HCT116 (cell line): ENCODE results near the gene TTLL11. TPM values are rescaled to one million over a fixed set of nuclear protein-coding genes. Genes with fewer than 3 reads are reported as not detected.

ENCODE experiments used
- ATAC-seq: fragments of 200-7000 bp; cut with Tn5 transposase; 2 replicates; pipeline ENCODE4 v1.9.1; 2020; ENCODE audit warnings: mild to moderate bottlenecking, moderate library complexity
- BruUV-seq: library from RNA; stranded (reverse); fragments of 400-500 nt; replicated peaks from 2 replicates; lab custom pipeline; 2021; lab: Mats Ljungman, UMichigan
- CTCF ChIA-PET: fragments of 300-600 bp; sonication (Branson Sonifier 250); formaldehyde crosslinking; loops from one replicate; lab custom pipeline; 2021; ENCODE audit warnings: antibody characterized with exemption; lab: Charles Lee
- POLR2A ChIA-PET: fragments of 300-600, 350-600 bp; sonication (Branson Sonifier 250); formaldehyde crosslinking; loops from one replicate; lab custom pipeline; 2021; ENCODE audit warnings: antibody characterized with exemption; lab: Charles Lee
- RAD21 ChIA-PET, 2 experiments: fragments of 300-600 bp; sonication (Branson Sonifier 250); formaldehyde crosslinking; loops; one replicate each; lab custom pipeline; 2023; ENCODE audit warnings: low total read pairs in 2 of 2; ENCODE audit not compliant: uncharacterized antibody in 2 of 2, unreplicated experiment in 2 of 2, low non-redundant PET in 1 of 2; lab: Charles Lee
- DNase-seq: peaks from one replicate; pipeline ENCODE4 v3.0.0-alpha.2; 2010; ENCODE audit warnings: low read depth, low spot score
- H2AFZ ChIP-seq: fragments of 200-600 bp; shearing (Covaris generic), sonication (generic); 2 replicates; pipeline ENCODE4 v1.6.1; 2017; ENCODE audit warnings: low read depth, mixed run types, mixed read lengths, antibody characterized with exemption, low read length; ENCODE audit not compliant: poor library complexity, severe bottlenecking
- H3K27ac ChIP-seq: 2 replicates; pipeline ENCODE4 v1.5.1; 2012; ENCODE audit warnings: low read depth, low read length
- H3K27me3 ChIP-seq: fragments of 200-600 bp; sonication (generic); 2 replicates; pipeline ENCODE4 v1.6.1; 2016; ENCODE audit warnings: mixed run types, low read length, mixed read lengths; ENCODE audit not compliant: insufficient read depth
- H3K36me3 ChIP-seq, 2 experiments: fragments of 200-500 bp in 1 of 2; fragments of 200-600 bp in 1 of 2; sonication (Bioruptor generic) in 1 of 2; sonication (generic) in 1 of 2; 2 replicates each; pipeline versions ENCODE4 v1.5.1 to v1.6.1; 2014 to 2016; ENCODE audit warnings: low read length in 2 of 2, inconsistent platforms in 1 of 2, mixed read lengths in 1 of 2, mixed run types in 1 of 2; ENCODE audit not compliant: insufficient read depth in 2 of 2, control insufficient read depth in 1 of 2
- H3K4me1 ChIP-seq, 2 experiments: fragments of 200-600 bp in 1 of 2; sonication (generic) in 1 of 2; 2 replicates each; pipeline versions ENCODE4 v1.5.1 to v1.6.1; 2012 to 2017; ENCODE audit warnings: low read length in 2 of 2, inconsistent platforms in 1 of 2, mild to moderate bottlenecking in 1 of 2, mixed read lengths in 1 of 2, mixed run types in 1 of 2, moderate library complexity in 1 of 2; ENCODE audit not compliant: insufficient read depth in 2 of 2, control insufficient read depth in 1 of 2
- H3K4me2 ChIP-seq: fragments of 200-600 bp; sonication (generic); 2 replicates; pipeline ENCODE4 v1.6.1; 2017; ENCODE audit warnings: mixed run types, low read length, mixed read lengths
- H3K4me3 ChIP-seq, 2 experiments: fragments of 200-600 bp in 1 of 2; sonication (generic) in 1 of 2; replicated peaks in 1 of 2; 2 replicates each; pipeline ENCODE4 v1.5.1; 2011 to 2016; ENCODE audit warnings: low read length in 2 of 2, control low read depth in 1 of 2, low read depth in 1 of 2, mild to moderate bottlenecking in 1 of 2, mixed read lengths in 1 of 2, mixed run types in 1 of 2
- H3K79me2 ChIP-seq: fragments of 200-600 bp; sonication (generic); 2 replicates; pipeline ENCODE4 v1.6.1; 2017; ENCODE audit warnings: mild to moderate bottlenecking, mixed run types, low read length, moderate library complexity, mixed read lengths; ENCODE audit not compliant: insufficient read depth
- H3K9ac ChIP-seq: fragments of 200-600 bp; sonication (generic); 2 replicates; pipeline ENCODE4 v1.6.1; 2016; ENCODE audit warnings: low read length, mixed read lengths
- H3K9me2 ChIP-seq: fragments of 200-600 bp; sonication (generic), shearing (Covaris generic); 2 replicates; pipeline ENCODE4 v1.6.1; 2017; ENCODE audit warnings: mixed run types, mild to moderate bottlenecking, moderate library complexity; ENCODE audit not compliant: insufficient read depth
- H3K9me3 ChIP-seq, 2 experiments: fragments of 200-500 bp in 1 of 2; fragments of 200-600 bp in 1 of 2; sonication (Bioruptor generic) in 1 of 2; sonication (generic) in 1 of 2; 2 replicates each; pipeline ENCODE4 v1.6.1; 2014 to 2017; ENCODE audit warnings: low read length in 2 of 2, mixed read lengths in 2 of 2, inconsistent platforms in 1 of 2, low read depth in 1 of 2, mild to moderate bottlenecking in 1 of 2, mixed run types in 1 of 2, moderate library complexity in 1 of 2; ENCODE audit not compliant: control insufficient read depth in 1 of 2, insufficient read depth in 1 of 2
- H4K20me1 ChIP-seq: fragments of 200-600 bp; sonication (generic), shearing (Covaris generic); 2 replicates; pipeline ENCODE4 v1.6.1; 2017; ENCODE audit warnings: mixed run types, mild to moderate bottlenecking, moderate library complexity; ENCODE audit not compliant: insufficient read depth
- EZH2phosphoT487 ChIP-seq: fragments of 200-600 bp; IDR thresholded peaks from 2 replicates; pipeline ENCODE4 v1.6.1; 2018; ENCODE audit warnings: antibody characterized with exemption, borderline replicate concordance
- POLR2AphosphoS5 ChIP-seq: IDR thresholded peaks from 2 replicates; pipeline ENCODE4 v1.6.1; 2011; ENCODE audit warnings: mild to moderate bottlenecking, low read depth, low read length, moderate library complexity
- intact Hi-C: fragments of 100-400 bp; cut with micrococcal nuclease; formaldehyde crosslinking; loops from 2 replicates; pipeline ENCODE4 v1.10.0; 2022
- total RNA-seq: library from RNA; stranded (reverse); gene quantifications from one replicate; pipeline ENCODE4 v1.2.1, GENCODE V29; 2021; ENCODE audit not compliant: unreplicated experiment
- TF ChIP-seq, protein P1 (sequence below): IDR thresholded peaks from 2 replicates; pipeline ENCODE4 v1.6.1; 2012; ENCODE audit warnings: low read depth
- TF ChIP-seq, protein P2 (sequence below), 3 experiments: fragments of 200-600 bp in 1 of 3; sonication (generic) in 1 of 3; IDR thresholded peaks in 2 of 3; conservative IDR thresholded peaks in 1 of 3; 2 replicates each; pipeline ENCODE4 v1.5.1; 2012 to 2017; ENCODE audit warnings: low read depth in 2 of 3, low read length in 2 of 3, antibody characterized with exemption in 1 of 3, borderline replicate concordance in 1 of 3, control low read depth in 1 of 3, mild to moderate bottlenecking in 1 of 3, mixed read lengths in 1 of 3, mixed run types in 1 of 3, moderate library complexity in 1 of 3; ENCODE audit not compliant: insufficient read depth in 1 of 3

Gene TTLL11
- total RNA-seq, 1 experiment from 2014 or later: 2.2 TPM

- Histone ChIP-seq H3K4me3 (no peak overlapping the region), H3K36me3 (no peaks in the 10 kb centered on the region), H3K9me3 (no peaks in the 10 kb centered on the region), H2AFZ (no peak overlapping the region), H3K9ac (no peak overlapping the region), H3K9me2 (no peaks in the 10 kb centered on the region), H4K20me1 (no peaks in the 10 kb centered on the region), H3K4me2 (no peak overlapping the region), H3K27me3 (no peaks in the 10 kb centered on the region), H3K4me1 (peaks cover 0 to 12% of the 10 kb centered on the region in 2 experiments; a peak in 1 of 4 replicates), H3K27ac (no peak overlapping the region), H3K79me2 (no peaks in the 10 kb centered on the region)
- no TSS peak for BruUV-seq
- DNase-seq (no peak), ATAC-seq (no peak)
- ChIA-PET POLR2A (no interaction called here), RAD21 (interaction anchor here (1.0 to 3.3 kb wide), 4 partner anchors 18 to 23 kb away, joined by 3 to 19 read pairs (median 6); no protein-coding TSS in a partner anchor), CTCF (interaction anchor here (0.9 to 9.5 kb wide), 6 partner anchors 14 to 332 kb away, joined by 3 to 229 read pairs (median 4); no protein-coding TSS in a partner anchor)
- intact Hi-C loops: loop anchor here (10.0 kb wide), 1 partner anchor 1233 kb away; the partner anchor contains the start of gene CRB2
- TF ChIP-seq EZH2phosphoT487: no peak
- TF ChIP-seq, protein P1, sequence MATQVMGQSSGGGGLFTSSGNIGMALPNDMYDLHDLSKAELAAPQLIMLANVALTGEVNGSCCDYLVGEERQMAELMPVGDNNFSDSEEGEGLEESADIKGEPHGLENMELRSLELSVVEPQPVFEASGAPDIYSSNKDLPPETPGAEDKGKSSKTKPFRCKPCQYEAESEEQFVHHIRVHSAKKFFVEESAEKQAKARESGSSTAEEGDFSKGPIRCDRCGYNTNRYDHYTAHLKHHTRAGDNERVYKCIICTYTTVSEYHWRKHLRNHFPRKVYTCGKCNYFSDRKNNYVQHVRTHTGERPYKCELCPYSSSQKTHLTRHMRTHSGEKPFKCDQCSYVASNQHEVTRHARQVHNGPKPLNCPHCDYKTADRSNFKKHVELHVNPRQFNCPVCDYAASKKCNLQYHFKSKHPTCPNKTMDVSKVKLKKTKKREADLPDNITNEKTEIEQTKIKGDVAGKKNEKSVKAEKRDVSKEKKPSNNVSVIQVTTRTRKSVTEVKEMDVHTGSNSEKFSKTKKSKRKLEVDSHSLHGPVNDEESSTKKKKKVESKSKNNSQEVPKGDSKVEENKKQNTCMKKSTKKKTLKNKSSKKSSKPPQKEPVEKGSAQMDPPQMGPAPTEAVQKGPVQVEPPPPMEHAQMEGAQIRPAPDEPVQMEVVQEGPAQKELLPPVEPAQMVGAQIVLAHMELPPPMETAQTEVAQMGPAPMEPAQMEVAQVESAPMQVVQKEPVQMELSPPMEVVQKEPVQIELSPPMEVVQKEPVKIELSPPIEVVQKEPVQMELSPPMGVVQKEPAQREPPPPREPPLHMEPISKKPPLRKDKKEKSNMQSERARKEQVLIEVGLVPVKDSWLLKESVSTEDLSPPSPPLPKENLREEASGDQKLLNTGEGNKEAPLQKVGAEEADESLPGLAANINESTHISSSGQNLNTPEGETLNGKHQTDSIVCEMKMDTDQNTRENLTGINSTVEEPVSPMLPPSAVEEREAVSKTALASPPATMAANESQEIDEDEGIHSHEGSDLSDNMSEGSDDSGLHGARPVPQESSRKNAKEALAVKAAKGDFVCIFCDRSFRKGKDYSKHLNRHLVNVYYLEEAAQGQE: no peak
- TF ChIP-seq, protein P2, sequence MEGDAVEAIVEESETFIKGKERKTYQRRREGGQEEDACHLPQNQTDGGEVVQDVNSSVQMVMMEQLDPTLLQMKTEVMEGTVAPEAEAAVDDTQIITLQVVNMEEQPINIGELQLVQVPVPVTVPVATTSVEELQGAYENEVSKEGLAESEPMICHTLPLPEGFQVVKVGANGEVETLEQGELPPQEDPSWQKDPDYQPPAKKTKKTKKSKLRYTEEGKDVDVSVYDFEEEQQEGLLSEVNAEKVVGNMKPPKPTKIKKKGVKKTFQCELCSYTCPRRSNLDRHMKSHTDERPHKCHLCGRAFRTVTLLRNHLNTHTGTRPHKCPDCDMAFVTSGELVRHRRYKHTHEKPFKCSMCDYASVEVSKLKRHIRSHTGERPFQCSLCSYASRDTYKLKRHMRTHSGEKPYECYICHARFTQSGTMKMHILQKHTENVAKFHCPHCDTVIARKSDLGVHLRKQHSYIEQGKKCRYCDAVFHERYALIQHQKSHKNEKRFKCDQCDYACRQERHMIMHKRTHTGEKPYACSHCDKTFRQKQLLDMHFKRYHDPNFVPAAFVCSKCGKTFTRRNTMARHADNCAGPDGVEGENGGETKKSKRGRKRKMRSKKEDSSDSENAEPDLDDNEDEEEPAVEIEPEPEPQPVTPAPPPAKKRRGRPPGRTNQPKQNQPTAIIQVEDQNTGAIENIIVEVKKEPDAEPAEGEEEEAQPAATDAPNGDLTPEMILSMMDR (IDR thresholded peaks at IDR 0.05 in 2 of 3, conservative IDR thresholded peaks at IDR 0.05 in 1 of 3; ENCODE audit: borderline replicate concordance in 1 of 3, insufficient read depth in 1 of 3, low read depth in 2 of 3, low read length in 2 of 3): no peak
- no peak for TF ChIP-seq POLR2AphosphoS5
Measured at GRCh38 chr9:122121931-122122330, 28.8 kb upstream of the TTLL11 start.
